Neutrophil (primary cell): ENCODE results near the gene PRDM11.

Experiments used
- H3K27ac ChIP-seq: fragments of 200-600 bp; sonication (generic); 2 replicates; pipeline ENCODE4 v1.5.1; 2016; ENCODE audit warnings: mild to moderate bottlenecking, moderate library complexity
- H3K27me3 ChIP-seq: fragments of 200-600 bp; sonication (generic); 2 replicates; pipeline ENCODE4 v1.6.0; 2016; ENCODE audit warnings: mild to moderate bottlenecking
- H3K36me3 ChIP-seq: fragments of 200-600 bp; sonication (generic); 2 replicates; pipeline ENCODE4 v1.5.1; 2017
- H3K4me1 ChIP-seq, 2 experiments: fragments of 200-600 bp in 1 of 2; sonication (generic) in 1 of 2; 1 replicate in 1 of 2; 2 replicates in 1 of 2; pipeline versions ENCODE4 v1.5.1 to v1.6.1; 2013 to 2016; ENCODE audit warnings: low read depth in 1 of 2, low read length in 1 of 2, mild to moderate bottlenecking in 1 of 2, moderate library complexity in 1 of 2; ENCODE audit not compliant: control insufficient read depth in 1 of 2, insufficient read depth in 1 of 2
- H3K4me3 ChIP-seq, 2 experiments: fragments of 200-600 bp in 1 of 2; sonication (generic) in 1 of 2; 1 replicate in 1 of 2; 2 replicates in 1 of 2; pipeline ENCODE4 v1.5.1; 2013 to 2016; ENCODE audit warnings: low read depth in 1 of 2, low read length in 1 of 2, mild to moderate bottlenecking in 1 of 2, moderate library complexity in 1 of 2
- H3K9me3 ChIP-seq: fragments of 200-600 bp; sonication (generic); 2 replicates; pipeline ENCODE4 v1.5.1; 2016
- CTCF ChIP-seq: fragments of 200-600 bp; sonication (generic); IDR thresholded peaks from 2 replicates; pipeline ENCODE4 v1.5.1; 2016; ENCODE audit warnings: antibody characterized with exemption

PRDM11 gene

GRCh38 chr11:45165806-45166603 is 19.6 kb downstream of the PRDM11 start:
- no peaks in the 10 kb centered on the region for H3K9me3 ChIP-seq
- no peaks in the 10 kb centered on the region for H3K27me3 ChIP-seq
- H3K4me3 ChIP-seq: no peak overlapping the region
- H3K36me3 ChIP-seq: no peaks in the 10 kb centered on the region
- no peak overlapping the region for H3K27ac ChIP-seq
- H3K4me1 ChIP-seq: no peaks in the 10 kb centered on the region
- no peak for TF ChIP-seq CTCF

GRCh38 chr11:45166604-45166897 is 20.1 kb downstream of the PRDM11 start:
- no peak for TF ChIP-seq CTCF
- Histone ChIP-seq H3K4me1 (no peaks in the 10 kb centered on the region), H3K4me3 (no peak overlapping the region), H3K9me3 (no peaks in the 10 kb centered on the region), H3K36me3 (no peaks in the 10 kb centered on the region), H3K27me3 (no peaks in the 10 kb centered on the region), H3K27ac (no peak overlapping the region)

GRCh38 chr11:45167283-45167682 is 20.8 kb downstream of the PRDM11 start:
- TF ChIP-seq CTCF: no peak
- Histone ChIP-seq H3K4me1 (no peaks in the 10 kb centered on the region), H3K27me3 (no peaks in the 10 kb centered on the region), H3K27ac (no peak overlapping the region), H3K4me3 (no peak overlapping the region), H3K9me3 (no peaks in the 10 kb centered on the region), H3K36me3 (no peaks in the 10 kb centered on the region)

GRCh38 chr11:45168366-45169130 is 22.1 kb downstream of the PRDM11 start:
- no peak overlapping the region for H3K27ac ChIP-seq
- no peaks in the 10 kb centered on the region for H3K36me3 ChIP-seq
- no peaks in the 10 kb centered on the region for H3K9me3 ChIP-seq
- no peaks in the 10 kb centered on the region for H3K27me3 ChIP-seq
- no peaks in the 10 kb centered on the region for H3K4me1 ChIP-seq
- no peak for TF ChIP-seq CTCF
- no peak overlapping the region for H3K4me3 ChIP-seq

GRCh38 chr11:45169310-45170072 is 23.1 kb downstream of the PRDM11 start:
- no peak for TF ChIP-seq CTCF

More at GRCh38 chr11:45169310-45170072, 23.1 kb downstream of the PRDM11 start:
- Histone ChIP-seq H3K4me3 (no peak overlapping the region), H3K4me1 (no peaks in the 10 kb centered on the region), H3K36me3 (no peaks in the 10 kb centered on the region), H3K27me3 (no peaks in the 10 kb centered on the region), H3K9me3 (no peaks in the 10 kb centered on the region), H3K27ac (no peak overlapping the region)
